ENCODE results near the gene DCTD.

Gene DCTD

GRCh38 chr4:182944484-182945213 lies 27.5 kb upstream of the DCTD start (continued):
- TF ChIP-seq, protein P1, sequence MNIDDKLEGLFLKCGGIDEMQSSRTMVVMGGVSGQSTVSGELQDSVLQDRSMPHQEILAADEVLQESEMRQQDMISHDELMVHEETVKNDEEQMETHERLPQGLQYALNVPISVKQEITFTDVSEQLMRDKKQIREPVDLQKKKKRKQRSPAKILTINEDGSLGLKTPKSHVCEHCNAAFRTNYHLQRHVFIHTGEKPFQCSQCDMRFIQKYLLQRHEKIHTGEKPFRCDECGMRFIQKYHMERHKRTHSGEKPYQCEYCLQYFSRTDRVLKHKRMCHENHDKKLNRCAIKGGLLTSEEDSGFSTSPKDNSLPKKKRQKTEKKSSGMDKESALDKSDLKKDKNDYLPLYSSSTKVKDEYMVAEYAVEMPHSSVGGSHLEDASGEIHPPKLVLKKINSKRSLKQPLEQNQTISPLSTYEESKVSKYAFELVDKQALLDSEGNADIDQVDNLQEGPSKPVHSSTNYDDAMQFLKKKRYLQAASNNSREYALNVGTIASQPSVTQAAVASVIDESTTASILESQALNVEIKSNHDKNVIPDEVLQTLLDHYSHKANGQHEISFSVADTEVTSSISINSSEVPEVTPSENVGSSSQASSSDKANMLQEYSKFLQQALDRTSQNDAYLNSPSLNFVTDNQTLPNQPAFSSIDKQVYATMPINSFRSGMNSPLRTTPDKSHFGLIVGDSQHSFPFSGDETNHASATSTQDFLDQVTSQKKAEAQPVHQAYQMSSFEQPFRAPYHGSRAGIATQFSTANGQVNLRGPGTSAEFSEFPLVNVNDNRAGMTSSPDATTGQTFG (tag by site-specific recombination; IDR thresholded peaks at IDR 0.05; ENCODE audit: borderline replicate concordance), result no peak
- no peak for TF ChIP-seq ZNF302 (tag by site-specific recombination; IDR thresholded peaks at IDR 0.05; ENCODE audit: low read depth)

GRCh38 chr4:182939680-182940079 lies 22.5 kb upstream of the DCTD start:
- ChIA-PET CTCF (interaction anchor here (0.6 to 4.3 kb wide), 7 partner anchors 18 to 458 kb away, joined by 3 to 29 read pairs (median 4); no protein-coding TSS in a partner anchor), POLR2A (no interaction called here)
- Histone ChIP-seq H3K9me3 (ENCODE audit: control insufficient read depth, insufficient read depth, low read depth, low read length) (no peaks in the 10 kb centered on the region), H3K4me1 (ENCODE audit: control insufficient read depth, insufficient read depth, low read length) (no peaks in the 10 kb centered on the region), H3K36me3 (ENCODE audit: control insufficient read depth in 2 of 2, insufficient read depth in 1 of 2, low read length in 2 of 2) (no peaks in the 10 kb centered on the region), H3K4me3 (ENCODE audit: low read depth, low read length) (no peak overlapping the region), H3K27ac (ENCODE audit: extremely low read depth, low read depth, low read length) (no peak overlapping the region)
- TF ChIP-seq ZNF560 (tag by site-specific recombination; IDR thresholded peaks at IDR 0.05; ENCODE audit: borderline replicate concordance) (no peak), SCRT1 (tag by site-specific recombination; IDR thresholded peaks at IDR 0.05; ENCODE audit: borderline replicate concordance) (no peak), ZNF174 (tag by site-specific recombination; IDR thresholded peaks at IDR 0.05) (no peak)

- ChIA-PET POLR2A (no interaction called here), CTCF (interaction anchor here (0.6 to 4.3 kb wide), 36 partner anchors 9 to 882 kb away, joined by 3 to 34 read pairs (median 4); no protein-coding TSS in a partner anchor)
- Histone ChIP-seq H3K36me3 (ENCODE audit: control insufficient read depth in 2 of 2, insufficient read depth in 1 of 2, low read length in 2 of 2) (no peaks in the 10 kb centered on the region), H3K9me3 (ENCODE audit: control insufficient read depth, insufficient read depth, low read depth, low read length) (no peaks in the 10 kb centered on the region), H3K4me3 (ENCODE audit: low read depth, low read length) (no peak overlapping the region), H3K27ac (ENCODE audit: extremely low read depth, low read depth, low read length) (no peak overlapping the region), H3K4me1 (ENCODE audit: control insufficient read depth, insufficient read depth, low read length) (no peaks in the 10 kb centered on the region)
- TF ChIP-seq ZNF324 (tag by site-specific recombination; IDR thresholded peaks at IDR 0.05) (no peak), ZNF654 (tag by site-specific recombination; IDR thresholded peaks at IDR 0.05; ENCODE audit: low read depth) (peak; percentile 62), KLF7 (tag by site-specific recombination; IDR thresholded peaks at IDR 0.05; ENCODE audit: borderline replicate concordance) (no peak), ZNF335 (tag by site-specific recombination; conservative IDR thresholded peaks at IDR 0.05) (peak; percentile 21; the same call in 1 of the 2 replicates), ZNF221 (tag by site-specific recombination; IDR thresholded peaks at IDR 0.05; ENCODE audit: borderline replicate concordance) (no peak), BCL11B (tag by site-specific recombination; IDR thresholded peaks at IDR 0.05; ENCODE audit: low read depth) (0 out of 2 replicates have a peak, but pooled peaks have one; percentile 31), ZNF660 (tag by site-specific recombination; IDR thresholded peaks at IDR 0.05) (peak; percentile 46; the same call in 1 of the 2 replicates), ZNF211 (tag by site-specific recombination; IDR thresholded peaks at IDR 0.05; ENCODE audit: low read depth) (no peak), GLIS1 (tag by site-specific recombination; IDR thresholded peaks at IDR 0.05) (no peak), ZNF501 (tag by site-specific recombination; IDR thresholded peaks at IDR 0.05) (0 out of 2 replicates have a peak, but pooled peaks have one; percentile 21), ZBTB11 (tag by site-specific recombination; conservative IDR thresholded peaks at IDR 0.05; ENCODE audit: low read depth) (no peak), GFI1B (tag by site-specific recombination; IDR thresholded peaks at IDR 0.05) (no peak)
- TF ChIP-seq, protein P2, sequence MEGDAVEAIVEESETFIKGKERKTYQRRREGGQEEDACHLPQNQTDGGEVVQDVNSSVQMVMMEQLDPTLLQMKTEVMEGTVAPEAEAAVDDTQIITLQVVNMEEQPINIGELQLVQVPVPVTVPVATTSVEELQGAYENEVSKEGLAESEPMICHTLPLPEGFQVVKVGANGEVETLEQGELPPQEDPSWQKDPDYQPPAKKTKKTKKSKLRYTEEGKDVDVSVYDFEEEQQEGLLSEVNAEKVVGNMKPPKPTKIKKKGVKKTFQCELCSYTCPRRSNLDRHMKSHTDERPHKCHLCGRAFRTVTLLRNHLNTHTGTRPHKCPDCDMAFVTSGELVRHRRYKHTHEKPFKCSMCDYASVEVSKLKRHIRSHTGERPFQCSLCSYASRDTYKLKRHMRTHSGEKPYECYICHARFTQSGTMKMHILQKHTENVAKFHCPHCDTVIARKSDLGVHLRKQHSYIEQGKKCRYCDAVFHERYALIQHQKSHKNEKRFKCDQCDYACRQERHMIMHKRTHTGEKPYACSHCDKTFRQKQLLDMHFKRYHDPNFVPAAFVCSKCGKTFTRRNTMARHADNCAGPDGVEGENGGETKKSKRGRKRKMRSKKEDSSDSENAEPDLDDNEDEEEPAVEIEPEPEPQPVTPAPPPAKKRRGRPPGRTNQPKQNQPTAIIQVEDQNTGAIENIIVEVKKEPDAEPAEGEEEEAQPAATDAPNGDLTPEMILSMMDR (tag by site-specific recombination; IDR thresholded peaks at IDR 0.05), result peak; percentile 65
- TF ChIP-seq, protein P3, sequence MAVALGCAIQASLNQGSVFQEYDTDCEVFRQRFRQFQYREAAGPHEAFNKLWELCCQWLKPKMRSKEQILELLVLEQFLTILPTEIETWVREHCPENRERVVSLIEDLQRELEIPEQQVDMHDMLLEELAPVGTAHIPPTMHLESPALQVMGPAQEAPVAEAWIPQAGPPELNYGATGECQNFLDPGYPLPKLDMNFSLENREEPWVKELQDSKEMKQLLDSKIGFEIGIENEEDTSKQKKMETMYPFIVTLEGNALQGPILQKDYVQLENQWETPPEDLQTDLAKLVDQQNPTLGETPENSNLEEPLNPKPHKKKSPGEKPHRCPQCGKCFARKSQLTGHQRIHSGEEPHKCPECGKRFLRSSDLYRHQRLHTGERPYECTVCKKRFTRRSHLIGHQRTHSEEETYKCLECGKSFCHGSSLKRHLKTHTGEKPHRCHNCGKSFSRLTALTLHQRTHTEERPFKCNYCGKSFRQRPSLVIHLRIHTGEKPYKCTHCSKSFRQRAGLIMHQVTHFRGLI (tag by site-specific recombination; IDR thresholded peaks at IDR 0.05), result no peak
- TF ChIP-seq, protein P4, sequence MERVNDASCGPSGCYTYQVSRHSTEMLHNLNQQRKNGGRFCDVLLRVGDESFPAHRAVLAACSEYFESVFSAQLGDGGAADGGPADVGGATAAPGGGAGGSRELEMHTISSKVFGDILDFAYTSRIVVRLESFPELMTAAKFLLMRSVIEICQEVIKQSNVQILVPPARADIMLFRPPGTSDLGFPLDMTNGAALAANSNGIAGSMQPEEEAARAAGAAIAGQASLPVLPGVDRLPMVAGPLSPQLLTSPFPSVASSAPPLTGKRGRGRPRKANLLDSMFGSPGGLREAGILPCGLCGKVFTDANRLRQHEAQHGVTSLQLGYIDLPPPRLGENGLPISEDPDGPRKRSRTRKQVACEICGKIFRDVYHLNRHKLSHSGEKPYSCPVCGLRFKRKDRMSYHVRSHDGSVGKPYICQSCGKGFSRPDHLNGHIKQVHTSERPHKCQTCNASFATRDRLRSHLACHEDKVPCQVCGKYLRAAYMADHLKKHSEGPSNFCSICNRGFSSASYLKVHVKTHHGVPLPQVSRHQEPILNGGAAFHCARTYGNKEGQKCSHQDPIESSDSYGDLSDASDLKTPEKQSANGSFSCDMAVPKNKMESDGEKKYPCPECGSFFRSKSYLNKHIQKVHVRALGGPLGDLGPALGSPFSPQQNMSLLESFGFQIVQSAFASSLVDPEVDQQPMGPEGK (tag by site-specific recombination; IDR thresholded peaks at IDR 0.05), result no peak
These were observed 21.0 kb upstream of the DCTD start for GRCh38 chr4:182938205-182938645.
